HCT116 (cell line): ENCODE data around the gene SLC9A9.

ENCODE experiments used
- JUND ChIP-seq: IDR thresholded peaks from 2 replicates; pipeline ENCODE4 v1.6.1; 2012
- TF ChIP-seq, protein P1 (sequence below), 3 experiments: fragments of 200-600 bp in 1 of 3; sonication (generic) in 1 of 3; IDR thresholded peaks in 2 of 3; conservative IDR thresholded peaks in 1 of 3; 2 replicates each; pipeline ENCODE4 v1.5.1; 2012 to 2017; ENCODE audit warnings: low read depth in 2 of 3, low read length in 2 of 3, antibody characterized with exemption in 1 of 3, borderline replicate concordance in 1 of 3, control low read depth in 1 of 3, mild to moderate bottlenecking in 1 of 3, mixed read lengths in 1 of 3, mixed run types in 1 of 3, moderate library complexity in 1 of 3; ENCODE audit not compliant: insufficient read depth in 1 of 3

DNA sequence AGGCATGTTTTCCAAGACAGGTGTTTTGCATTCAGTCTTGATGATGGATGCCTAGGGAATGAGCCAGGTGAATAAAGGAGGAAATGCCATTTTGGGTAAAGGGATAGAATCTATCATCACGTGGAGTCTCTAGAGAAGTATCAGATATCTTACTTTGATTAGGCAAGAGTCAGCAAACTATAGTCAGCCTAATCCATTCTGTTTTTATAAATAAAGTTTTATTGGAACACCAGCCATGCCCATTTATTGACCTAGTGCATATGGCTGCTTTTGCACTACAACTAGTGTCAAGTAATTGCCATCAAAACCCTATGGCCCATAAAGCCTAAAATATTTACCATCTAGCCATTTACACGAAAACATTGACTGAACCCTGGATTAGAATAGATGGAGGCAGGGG, 231.2 kb downstream of the SLC9A9 start:
- no peak for TF ChIP-seq JUND
- TF ChIP-seq, protein P1, sequence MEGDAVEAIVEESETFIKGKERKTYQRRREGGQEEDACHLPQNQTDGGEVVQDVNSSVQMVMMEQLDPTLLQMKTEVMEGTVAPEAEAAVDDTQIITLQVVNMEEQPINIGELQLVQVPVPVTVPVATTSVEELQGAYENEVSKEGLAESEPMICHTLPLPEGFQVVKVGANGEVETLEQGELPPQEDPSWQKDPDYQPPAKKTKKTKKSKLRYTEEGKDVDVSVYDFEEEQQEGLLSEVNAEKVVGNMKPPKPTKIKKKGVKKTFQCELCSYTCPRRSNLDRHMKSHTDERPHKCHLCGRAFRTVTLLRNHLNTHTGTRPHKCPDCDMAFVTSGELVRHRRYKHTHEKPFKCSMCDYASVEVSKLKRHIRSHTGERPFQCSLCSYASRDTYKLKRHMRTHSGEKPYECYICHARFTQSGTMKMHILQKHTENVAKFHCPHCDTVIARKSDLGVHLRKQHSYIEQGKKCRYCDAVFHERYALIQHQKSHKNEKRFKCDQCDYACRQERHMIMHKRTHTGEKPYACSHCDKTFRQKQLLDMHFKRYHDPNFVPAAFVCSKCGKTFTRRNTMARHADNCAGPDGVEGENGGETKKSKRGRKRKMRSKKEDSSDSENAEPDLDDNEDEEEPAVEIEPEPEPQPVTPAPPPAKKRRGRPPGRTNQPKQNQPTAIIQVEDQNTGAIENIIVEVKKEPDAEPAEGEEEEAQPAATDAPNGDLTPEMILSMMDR (IDR thresholded peaks at IDR 0.05 in 2 of 3, conservative IDR thresholded peaks at IDR 0.05 in 1 of 3; ENCODE audit: borderline replicate concordance in 1 of 3, insufficient read depth in 1 of 3, low read depth in 2 of 3, low read length in 2 of 3) = no peak
